ENCODE measurements around the gene WBP1.

GRCh38 chr2:74504591-74504990, 46.4 kb downstream of the WBP1 start:
- TF ChIP-seq RCOR1 (IDR thresholded peaks at IDR 0.05; ENCODE audit: low read depth, low read length) (no peak), CTCF (IDR thresholded peaks at IDR 0.05) (no peak), POLR2A (IDR thresholded peaks at IDR 0.05; ENCODE audit: low read length) (no peak), MYC (IDR thresholded peaks at IDR 0.05; ENCODE audit: borderline replicate concordance, low read length) (no peak), FOXS1 (CRISPR knock-in tag; IDR thresholded peaks at IDR 0.05) (no peak), RAD21 (conservative IDR thresholded peaks at IDR 0.05 in 1 of 2, IDR thresholded peaks at IDR 0.05 in 1 of 2) (no peak)
